Inferior parietal cortex (tissue), 1 donor: ENCODE results near the gene TMEM44.

Experiments used
- DNase-seq: peaks from one replicate; pipeline ENCODE4 v3.0.0-alpha.2; 2016; ENCODE audit errors: extremely low spot score

Gene TMEM44

GRCh38 chr3:194579091-194579606 lies 54.1 kb downstream of the TMEM44 start:
- DNase-seq: no peak

GRCh38 chr3:194577986-194578905 lies 55.0 kb downstream of the TMEM44 start:
- no peak for DNase-seq

- DNase-seq: no peak
Observed at GRCh38 chr3:194575484-194576210, 57.6 kb downstream of the TMEM44 start.

GRCh38 chr3:194574639-194575483 lies 58.4 kb downstream of the TMEM44 start:
- no peak for DNase-seq

- DNase-seq: no peak
Observed at GRCh38 chr3:194573680-194574437, 59.4 kb downstream of the TMEM44 start.

- no peak for DNase-seq
Observed at GRCh38 chr3:194572944-194573491, 60.2 kb downstream of the TMEM44 start.

- DNase-seq: no peak
Observed at GRCh38 chr3:194572143-194572789, 61.0 kb downstream of the TMEM44 start.

- no peak for DNase-seq
Observed at GRCh38 chr3:194571491-194572142, 61.6 kb downstream of the TMEM44 start.

GRCh38 chr3:194570898-194571297 lies 62.3 kb downstream of the TMEM44 start:
- DNase-seq: no peak

- DNase-seq: no peak
Observed at GRCh38 chr3:194570235-194570634, 63.0 kb downstream of the TMEM44 start.

- no peak for DNase-seq
Observed at GRCh38 chr3:194569252-194569651, 64.0 kb downstream of the TMEM44 start.

- DNase-seq: no peak
Observed at GRCh38 chr3:194565597-194566190, 67.5 kb downstream of the TMEM44 start.

- no peak for DNase-seq
Observed at GRCh38 chr3:194562986-194563385, 70.2 kb downstream of the TMEM44 start.

GRCh38 chr3:194561306-194561974 lies 71.8 kb downstream of the TMEM44 start:
- DNase-seq: no peak

- DNase-seq: no peak
Observed at GRCh38 chr3:194560047-194560446, 73.2 kb downstream of the TMEM44 start.

GRCh38 chr3:194559530-194559929 lies 73.7 kb downstream of the TMEM44 start:
- no peak for DNase-seq

GRCh38 chr3:194556086-194557056 lies 76.8 kb downstream of the TMEM44 start:
- no peak for DNase-seq
